Subcutaneous adipose tissue (tissue), 4 donors: ENCODE results near the gene GAL3ST2. TPM values are rescaled to one million over a fixed set of nuclear protein-coding genes. Genes with fewer than 3 reads are reported as not detected.

ENCODE experiments used
- total RNA-seq, 4 donors: library from RNA; depleted of rRNA; stranded (reverse); fragments of >200 nt; gene quantifications; one replicate each; pipeline ENCODE4 v1.1.0, GENCODE V29; 2016
- TF ChIP-seq, protein P1 (sequence below): fragments of 450-650 bp; IDR thresholded peaks from one replicate; pipeline ENCODE4 v1.5.1; 2016; ENCODE audit warnings: low read depth, mild to moderate bottlenecking, control low read depth, antibody characterized with exemption, moderate library complexity

GAL3ST2 gene
- total RNA-seq, 4 donors from 2014 or later: 2.2 TPM; not detected in 3

DNA sequence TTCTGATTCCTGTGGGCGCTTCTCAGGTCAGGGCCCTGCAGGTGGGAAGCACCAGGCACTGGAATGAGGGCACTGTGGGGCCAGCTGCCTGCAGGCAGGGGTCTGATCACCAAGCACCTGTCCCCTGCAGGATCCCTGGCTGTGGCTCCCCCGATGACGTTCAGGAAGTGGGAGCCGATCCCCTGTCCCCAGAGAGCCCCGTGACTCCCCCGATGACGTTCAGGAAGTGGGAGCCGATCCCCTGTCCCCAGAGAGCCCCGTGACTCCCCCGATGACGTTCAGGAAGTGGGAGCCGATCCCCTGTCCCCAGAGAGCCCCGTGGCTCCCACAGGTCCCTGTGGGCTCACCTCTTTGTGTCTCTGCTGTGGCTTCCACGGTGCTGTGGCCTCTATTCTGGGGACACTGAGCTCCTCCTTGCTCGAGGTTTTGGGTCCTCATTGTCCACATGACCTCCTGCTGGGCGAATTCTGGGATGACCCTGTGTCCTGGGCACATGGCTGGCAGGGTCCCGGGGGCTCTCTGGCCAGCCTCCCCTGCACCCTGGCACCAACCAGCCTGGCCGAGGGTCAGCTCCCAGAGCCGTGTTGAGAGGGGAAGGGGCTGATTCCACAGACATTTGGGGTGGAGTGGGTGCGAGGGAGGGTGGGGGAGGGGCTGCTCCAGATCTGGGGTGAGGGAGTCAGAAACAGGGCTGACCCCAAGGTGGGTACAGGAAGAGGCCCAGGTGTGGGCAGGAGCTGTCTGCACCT, 37.2 kb downstream of the GAL3ST2 start:
- TF ChIP-seq, protein P1, sequence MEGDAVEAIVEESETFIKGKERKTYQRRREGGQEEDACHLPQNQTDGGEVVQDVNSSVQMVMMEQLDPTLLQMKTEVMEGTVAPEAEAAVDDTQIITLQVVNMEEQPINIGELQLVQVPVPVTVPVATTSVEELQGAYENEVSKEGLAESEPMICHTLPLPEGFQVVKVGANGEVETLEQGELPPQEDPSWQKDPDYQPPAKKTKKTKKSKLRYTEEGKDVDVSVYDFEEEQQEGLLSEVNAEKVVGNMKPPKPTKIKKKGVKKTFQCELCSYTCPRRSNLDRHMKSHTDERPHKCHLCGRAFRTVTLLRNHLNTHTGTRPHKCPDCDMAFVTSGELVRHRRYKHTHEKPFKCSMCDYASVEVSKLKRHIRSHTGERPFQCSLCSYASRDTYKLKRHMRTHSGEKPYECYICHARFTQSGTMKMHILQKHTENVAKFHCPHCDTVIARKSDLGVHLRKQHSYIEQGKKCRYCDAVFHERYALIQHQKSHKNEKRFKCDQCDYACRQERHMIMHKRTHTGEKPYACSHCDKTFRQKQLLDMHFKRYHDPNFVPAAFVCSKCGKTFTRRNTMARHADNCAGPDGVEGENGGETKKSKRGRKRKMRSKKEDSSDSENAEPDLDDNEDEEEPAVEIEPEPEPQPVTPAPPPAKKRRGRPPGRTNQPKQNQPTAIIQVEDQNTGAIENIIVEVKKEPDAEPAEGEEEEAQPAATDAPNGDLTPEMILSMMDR: no peak

DNA sequence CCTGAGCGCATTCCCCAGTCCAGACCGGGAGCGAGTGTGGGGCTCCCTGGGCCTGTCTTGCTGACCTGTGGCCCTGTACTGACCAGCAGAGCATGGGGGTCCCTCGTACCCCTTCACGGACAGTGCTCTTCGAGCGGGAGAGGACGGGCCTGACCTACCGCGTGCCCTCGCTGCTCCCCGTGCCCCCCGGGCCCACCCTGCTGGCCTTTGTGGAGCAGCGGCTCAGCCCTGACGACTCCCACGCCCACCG, 37.7 kb downstream of the GAL3ST2 start:
- TF ChIP-seq, protein P1: no peak

- TF ChIP-seq, protein P1: no peak
These were observed 38.2 kb downstream of the GAL3ST2 start for GRCh38 chr2:241814643-241815476.

GRCh38 chr2:241815477-241816430, 39.1 kb downstream of the GAL3ST2 start:
- TF ChIP-seq, protein P1: no peak

DNA sequence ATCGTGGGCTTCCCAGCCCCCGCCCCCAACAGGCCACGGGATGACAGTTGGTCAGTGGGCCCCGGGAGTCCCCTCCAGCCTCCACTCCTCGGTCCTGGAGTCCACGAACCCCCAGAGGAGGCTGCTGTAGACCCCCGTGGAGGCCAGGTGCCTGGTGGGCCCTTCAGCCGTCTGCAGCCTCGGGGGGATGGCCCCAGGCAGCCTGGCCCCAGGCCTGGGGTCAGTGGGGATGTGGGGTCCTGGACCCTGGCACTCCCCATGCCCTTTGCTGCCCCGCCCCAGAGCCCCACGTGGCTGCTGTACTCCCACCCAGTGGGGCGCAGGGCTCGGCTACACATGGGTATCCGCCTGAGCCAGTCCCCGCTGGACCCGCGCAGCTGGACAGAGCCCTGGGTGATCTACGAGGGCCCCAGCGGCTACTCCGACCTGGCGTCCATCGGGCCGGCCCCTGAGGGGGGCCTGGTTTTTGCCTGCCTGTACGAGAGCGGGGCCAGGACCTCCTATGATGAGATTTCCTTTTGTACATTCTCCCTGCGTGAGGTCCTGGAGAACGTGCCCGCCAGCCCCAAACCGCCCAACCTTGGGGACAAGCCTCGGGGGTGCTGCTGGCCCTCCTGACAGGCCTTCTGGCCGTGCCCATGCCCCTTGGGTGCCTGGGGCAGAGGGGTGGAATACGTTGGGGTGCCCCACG, 40.0 kb downstream of the GAL3ST2 start:
- TF ChIP-seq, protein P1: no peak

DNA sequence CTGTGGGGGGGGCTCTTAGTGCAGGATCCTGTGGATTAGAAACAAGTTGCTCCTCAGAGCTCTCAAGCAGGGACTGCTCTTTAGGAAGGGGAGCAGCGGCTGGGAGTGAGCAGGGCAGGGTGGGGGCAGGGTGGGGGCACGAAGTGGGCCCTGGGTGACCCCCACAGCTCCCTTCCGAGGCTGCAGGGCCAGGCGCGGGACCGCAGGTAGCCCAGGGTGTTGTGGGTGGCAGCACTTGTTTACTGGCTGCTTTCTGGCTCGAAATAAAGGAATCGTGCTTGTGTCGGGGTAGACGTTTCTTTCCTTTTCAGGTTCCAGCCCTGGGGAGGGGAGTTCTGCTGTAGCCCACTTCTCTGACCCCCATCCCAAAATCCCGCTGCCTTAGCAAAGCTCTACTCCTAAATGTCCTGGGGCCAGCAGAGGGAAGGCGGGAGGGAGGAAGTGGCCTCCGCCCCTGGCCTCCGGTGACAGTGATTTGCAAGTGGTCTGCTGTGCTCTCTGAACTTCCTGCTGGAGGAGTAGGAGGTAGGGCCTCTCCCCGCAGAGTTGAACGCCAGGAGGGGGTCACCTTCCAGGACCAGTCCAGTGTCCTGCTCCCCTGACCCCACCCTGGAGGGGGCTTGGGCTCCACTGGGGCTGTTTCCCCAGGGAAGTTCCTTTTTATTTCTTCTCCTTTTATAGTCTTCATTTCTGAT, 40.7 kb downstream of the GAL3ST2 start:
- TF ChIP-seq, protein P1: no peak
